ENCODE results near the gene PRKCI. TPM values are rescaled to one million over a fixed set of nuclear protein-coding genes. Genes with fewer than 3 reads are reported as not detected.

The PRKCI gene
- polyA plus RNA-seq, 1 donor from 2014 or later, result 70.8 TPM

DNA sequence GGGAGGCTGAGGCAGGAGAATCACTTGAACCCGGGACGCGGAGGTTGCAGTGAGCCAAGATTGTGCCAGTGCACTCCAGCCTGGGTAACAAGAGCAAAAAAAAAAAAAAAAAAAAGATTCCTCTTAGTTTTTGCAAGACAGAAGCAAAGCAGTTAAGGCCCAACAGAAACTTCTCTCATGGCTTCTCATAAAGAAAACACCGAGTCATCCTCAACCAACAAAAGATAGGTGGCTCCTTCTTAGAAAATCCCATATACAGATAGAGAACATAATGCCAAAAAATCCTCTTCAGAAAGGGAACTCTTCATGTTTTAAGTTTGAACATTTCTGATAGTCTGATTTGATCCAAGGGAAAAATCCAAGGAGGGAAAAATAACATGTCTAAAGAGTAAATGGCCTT, 122.7 kb downstream of the PRKCI start:
- TF ChIP-seq RAD21 (conservative IDR thresholded peaks at IDR 0.05) (no peak), EP300 (conservative IDR thresholded peaks at IDR 0.05; ENCODE audit: poor library complexity, severe bottlenecking) (no peak), MXI1 (conservative IDR thresholded peaks at IDR 0.05; ENCODE audit: poor library complexity, severe bottlenecking) (no peak), CTCF (IDR thresholded peaks at IDR 0.05; ENCODE audit: poor library complexity, severe bottlenecking) (no peak), TAF1 (IDR thresholded peaks at IDR 0.05; ENCODE audit: low read depth) (no peak)
- TF ChIP-seq, protein P1, sequence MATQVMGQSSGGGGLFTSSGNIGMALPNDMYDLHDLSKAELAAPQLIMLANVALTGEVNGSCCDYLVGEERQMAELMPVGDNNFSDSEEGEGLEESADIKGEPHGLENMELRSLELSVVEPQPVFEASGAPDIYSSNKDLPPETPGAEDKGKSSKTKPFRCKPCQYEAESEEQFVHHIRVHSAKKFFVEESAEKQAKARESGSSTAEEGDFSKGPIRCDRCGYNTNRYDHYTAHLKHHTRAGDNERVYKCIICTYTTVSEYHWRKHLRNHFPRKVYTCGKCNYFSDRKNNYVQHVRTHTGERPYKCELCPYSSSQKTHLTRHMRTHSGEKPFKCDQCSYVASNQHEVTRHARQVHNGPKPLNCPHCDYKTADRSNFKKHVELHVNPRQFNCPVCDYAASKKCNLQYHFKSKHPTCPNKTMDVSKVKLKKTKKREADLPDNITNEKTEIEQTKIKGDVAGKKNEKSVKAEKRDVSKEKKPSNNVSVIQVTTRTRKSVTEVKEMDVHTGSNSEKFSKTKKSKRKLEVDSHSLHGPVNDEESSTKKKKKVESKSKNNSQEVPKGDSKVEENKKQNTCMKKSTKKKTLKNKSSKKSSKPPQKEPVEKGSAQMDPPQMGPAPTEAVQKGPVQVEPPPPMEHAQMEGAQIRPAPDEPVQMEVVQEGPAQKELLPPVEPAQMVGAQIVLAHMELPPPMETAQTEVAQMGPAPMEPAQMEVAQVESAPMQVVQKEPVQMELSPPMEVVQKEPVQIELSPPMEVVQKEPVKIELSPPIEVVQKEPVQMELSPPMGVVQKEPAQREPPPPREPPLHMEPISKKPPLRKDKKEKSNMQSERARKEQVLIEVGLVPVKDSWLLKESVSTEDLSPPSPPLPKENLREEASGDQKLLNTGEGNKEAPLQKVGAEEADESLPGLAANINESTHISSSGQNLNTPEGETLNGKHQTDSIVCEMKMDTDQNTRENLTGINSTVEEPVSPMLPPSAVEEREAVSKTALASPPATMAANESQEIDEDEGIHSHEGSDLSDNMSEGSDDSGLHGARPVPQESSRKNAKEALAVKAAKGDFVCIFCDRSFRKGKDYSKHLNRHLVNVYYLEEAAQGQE (IDR thresholded peaks at IDR 0.05; ENCODE audit: borderline replicate concordance), result no peak
- no peak overlapping the region for H3K27ac ChIP-seq (ENCODE audit: low read length)
- H3F3A ChIP-seq (ENCODE audit: insufficient read depth, low read length, poor library complexity, severe bottlenecking), result no peaks in the 10 kb centered on the region
- H3K9me3 ChIP-seq (ENCODE audit: low read length), result no peaks in the 10 kb centered on the region
- no peaks in the 10 kb centered on the region for H3K27me3 ChIP-seq (ENCODE audit: insufficient read depth, low read depth, low read length)
- H3K9ac ChIP-seq (ENCODE audit: low read length), result no peak overlapping the region
- H3K79me2 ChIP-seq (replicated peaks; ENCODE audit: insufficient read depth, low read length), result no peaks in the 10 kb centered on the region
- H3K4me3 ChIP-seq (ENCODE audit: low read length), result no peak overlapping the region
- H3K9me2 ChIP-seq (ENCODE audit: insufficient read depth, low read length), result no peaks in the 10 kb centered on the region
- H2AFZ ChIP-seq (ENCODE audit: low read depth, low read length), result no peak overlapping the region
- no peaks in the 10 kb centered on the region for H4K20me1 ChIP-seq (ENCODE audit: insufficient read depth)
- no peak overlapping the region for H3K4me2 ChIP-seq (ENCODE audit: low read length)
- no peaks in the 10 kb centered on the region for H3K36me3 ChIP-seq (ENCODE audit: insufficient read depth, low read length)

GRCh38 chr3:170346481-170347392, 124.5 kb downstream of the PRKCI start:
- TF ChIP-seq RAD21 (conservative IDR thresholded peaks at IDR 0.05), result no peak
- TF ChIP-seq POLR2AphosphoS5 (IDR thresholded peaks at IDR 0.05), result no peak
- TF ChIP-seq, protein P1 (IDR thresholded peaks at IDR 0.05; ENCODE audit: borderline replicate concordance), result no peak
- no peak for TF ChIP-seq EP300 (conservative IDR thresholded peaks at IDR 0.05; ENCODE audit: poor library complexity, severe bottlenecking)
- TF ChIP-seq SMC3 (conservative IDR thresholded peaks at IDR 0.05; ENCODE audit: poor library complexity), result no peak
- TF ChIP-seq CTCF (IDR thresholded peaks at IDR 0.05; ENCODE audit: poor library complexity, severe bottlenecking), result no peak
- TF ChIP-seq MXI1 (conservative IDR thresholded peaks at IDR 0.05; ENCODE audit: poor library complexity, severe bottlenecking), result no peak
- no peak for TF ChIP-seq TAF1 (IDR thresholded peaks at IDR 0.05; ENCODE audit: low read depth)
- TF ChIP-seq EZH2 (IDR thresholded peaks at IDR 0.05; ENCODE audit: borderline replicate concordance, insufficient read depth, low read length, poor library complexity, severe bottlenecking), result no peak

More at GRCh38 chr3:170346481-170347392, 124.5 kb downstream of the PRKCI start:
- H3K4me2 ChIP-seq (ENCODE audit: low read length), result no peak overlapping the region
- no peak overlapping the region for H3K9ac ChIP-seq (ENCODE audit: low read length)
- no peak overlapping the region for H3K4me3 ChIP-seq (ENCODE audit: low read length)
- H3K27me3 ChIP-seq (ENCODE audit: insufficient read depth, low read depth, low read length), result no peaks in the 10 kb centered on the region
- H3K27ac ChIP-seq (ENCODE audit: low read length), result no peak overlapping the region
- no peaks in the 10 kb centered on the region for H3F3A ChIP-seq (ENCODE audit: insufficient read depth, low read length, poor library complexity, severe bottlenecking)
- no peak overlapping the region for H2AFZ ChIP-seq (ENCODE audit: low read depth, low read length)
- no peaks in the 10 kb centered on the region for H4K20me1 ChIP-seq (ENCODE audit: insufficient read depth)
- no peaks in the 10 kb centered on the region for H3K9me3 ChIP-seq (ENCODE audit: low read length)
- H3K36me3 ChIP-seq (ENCODE audit: insufficient read depth, low read length), result no peaks in the 10 kb centered on the region
- no peaks in the 10 kb centered on the region for H3K9me2 ChIP-seq (ENCODE audit: insufficient read depth, low read length)
- H3K79me2 ChIP-seq (replicated peaks; ENCODE audit: insufficient read depth, low read length), result no peaks in the 10 kb centered on the region

Measured in neural cell (in vitro differentiated cells).